Measurements from ENCODE around the gene MAPK14.

MAPK14 gene

GRCh38 chr6:36035225-36035624, 7.6 kb downstream of the MAPK14 start:
- DNase-seq (ENCODE audit: low read depth in 1 of 2, low spot score in 1 of 2): no peak

GRCh38 chr6:36038120-36038876, 10.7 kb downstream of the MAPK14 start:
- no peak for DNase-seq (ENCODE audit: low read depth in 1 of 2, low spot score in 1 of 2)

- no peak for DNase-seq (ENCODE audit: low read depth in 1 of 2, low spot score in 1 of 2)
Observed at GRCh38 chr6:36039112-36039511, 11.5 kb downstream of the MAPK14 start.

DNA sequence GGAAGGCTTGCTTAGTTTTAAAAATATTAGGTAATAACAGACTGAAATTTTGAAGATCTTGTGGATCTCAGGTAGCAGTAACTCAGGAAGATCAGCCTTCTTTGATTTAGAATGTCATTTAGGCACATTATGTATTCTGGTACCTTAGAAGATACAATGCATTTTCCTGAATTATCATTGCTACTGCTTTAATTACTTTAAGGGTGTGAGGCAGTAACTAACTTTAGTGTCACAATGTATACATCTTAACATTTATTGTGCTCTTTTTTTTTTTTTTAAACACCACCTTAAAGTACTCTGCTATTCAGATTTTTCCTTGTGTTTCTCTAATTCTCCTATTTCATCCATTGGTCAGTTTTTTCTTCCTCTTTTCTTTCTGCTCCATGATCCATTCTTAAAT, 13.3 kb downstream of the MAPK14 start:
- no peak for DNase-seq (ENCODE audit: low read depth in 1 of 2, low spot score in 1 of 2)

DNA sequence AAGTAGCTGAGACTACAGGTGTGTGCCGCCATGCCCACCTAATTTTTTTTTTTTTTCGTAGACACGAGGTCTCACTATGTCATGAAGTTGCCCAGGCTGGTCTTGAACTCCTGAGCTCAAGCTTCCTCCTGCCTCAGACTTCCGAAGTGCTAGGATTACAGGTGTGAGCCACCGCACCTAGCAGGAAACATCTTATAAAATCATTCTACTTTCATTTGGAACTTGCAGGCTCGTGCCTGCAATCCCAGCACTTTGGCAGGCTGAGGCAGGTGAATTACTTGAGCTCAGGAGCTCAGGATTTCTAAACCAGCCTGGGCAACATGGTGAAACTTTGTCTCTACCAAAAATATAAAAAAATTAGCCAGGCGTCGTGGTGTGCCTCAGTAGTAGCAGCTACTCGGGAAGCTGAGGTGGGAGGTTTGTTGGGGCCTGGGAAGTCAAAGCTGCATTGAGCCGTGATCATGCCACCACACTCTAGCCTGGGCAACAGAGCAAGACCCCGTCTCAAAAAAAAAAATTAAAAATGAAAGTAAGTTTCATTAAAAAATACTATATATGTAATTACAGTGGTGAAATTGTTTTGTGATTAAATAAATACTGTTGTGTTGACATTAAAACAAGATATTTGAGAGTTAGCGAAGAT, 15.1 kb downstream of the MAPK14 start:
- no peak for DNase-seq (ENCODE audit: low read depth in 1 of 2, low spot score in 1 of 2)

DNA sequence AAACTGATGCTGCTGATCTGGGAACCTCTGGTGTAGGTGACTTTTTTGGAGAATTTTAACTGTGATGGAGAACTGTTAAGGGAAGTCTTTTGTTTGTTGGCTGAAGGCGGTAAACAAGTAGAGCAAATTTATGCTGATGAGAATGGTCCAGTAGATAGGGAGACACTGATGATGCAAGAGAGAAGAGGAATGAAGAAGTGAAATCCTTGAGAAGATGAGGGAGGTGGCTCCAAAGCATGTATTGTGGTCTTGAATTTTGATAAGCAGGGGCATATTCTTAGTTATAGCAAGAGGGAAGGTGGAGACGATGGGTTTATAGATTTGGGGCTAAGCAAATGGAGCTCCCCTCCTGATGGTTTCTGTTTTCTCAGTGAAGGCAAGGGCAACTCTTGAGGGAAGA, 22.0 kb downstream of the MAPK14 start:
- DNase-seq (ENCODE audit: low read depth in 1 of 2, low spot score in 1 of 2): no peak

DNA sequence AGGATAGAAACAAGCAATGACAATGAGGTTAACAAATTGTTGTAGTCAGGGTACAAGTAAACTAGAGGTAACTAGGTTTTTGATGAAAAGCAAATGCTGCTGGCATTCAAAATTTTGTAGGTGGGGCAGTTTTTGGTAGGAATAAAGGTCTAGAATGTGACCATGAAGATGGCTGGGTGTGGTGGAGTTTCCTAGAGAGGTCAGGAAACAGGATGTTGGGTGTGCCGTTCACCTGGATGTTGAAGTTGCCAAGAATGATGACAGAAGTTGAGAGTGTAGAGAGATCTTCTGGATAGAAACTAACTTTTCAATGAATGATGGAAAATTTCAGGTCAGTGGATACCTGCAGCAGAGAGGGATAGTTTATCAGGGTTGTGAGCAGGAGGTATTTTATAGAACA, 22.7 kb downstream of the MAPK14 start:
- no peak for DNase-seq (ENCODE audit: low read depth in 1 of 2, low spot score in 1 of 2)

- DNase-seq (ENCODE audit: low read depth in 1 of 2, low spot score in 1 of 2): no peak
Observed at GRCh38 chr6:36050947-36051710, 23.5 kb downstream of the MAPK14 start.

DNA sequence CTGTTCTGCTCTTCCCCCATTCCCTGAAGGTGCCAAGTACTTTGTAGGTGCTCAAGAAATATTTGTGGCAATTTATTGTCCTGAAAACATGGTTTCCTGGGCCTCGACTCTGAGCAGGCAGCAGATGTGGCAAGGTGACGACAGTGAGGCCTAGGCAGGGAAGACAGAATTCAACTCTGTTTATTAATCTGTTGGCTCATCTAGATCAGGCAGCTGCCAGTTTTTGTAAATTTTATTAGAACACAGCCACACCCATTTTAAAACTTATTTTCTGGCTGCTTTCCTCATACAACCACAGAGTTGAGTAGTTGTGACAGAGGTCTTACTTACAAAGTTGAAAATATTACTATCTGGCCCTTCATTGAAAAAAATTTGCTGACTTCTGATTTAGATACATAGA, 24.5 kb downstream of the MAPK14 start:
- no peak for DNase-seq (ENCODE audit: low read depth in 1 of 2, low spot score in 1 of 2)

DNA sequence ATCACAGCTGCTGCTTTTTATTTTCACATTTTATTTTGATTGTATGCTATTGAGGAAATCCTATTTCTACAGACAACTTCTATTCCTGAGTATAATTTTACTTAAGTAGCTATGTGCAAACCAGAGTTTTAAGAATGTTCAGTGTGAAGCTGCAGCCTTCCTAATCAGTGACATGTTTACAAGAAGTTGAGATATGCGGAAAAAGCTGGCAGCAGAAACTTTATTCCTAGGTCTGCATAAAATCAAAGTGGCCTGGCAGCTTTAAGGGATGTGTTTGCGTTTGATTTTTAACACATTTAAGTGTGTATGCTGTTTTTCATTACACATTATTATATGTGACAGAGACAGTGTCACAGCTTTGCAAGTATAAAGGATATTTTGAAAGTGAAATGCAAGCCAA, 26.3 kb downstream of the MAPK14 start:
- DNase-seq (ENCODE audit: low read depth in 1 of 2, low spot score in 1 of 2): no peak

DNA sequence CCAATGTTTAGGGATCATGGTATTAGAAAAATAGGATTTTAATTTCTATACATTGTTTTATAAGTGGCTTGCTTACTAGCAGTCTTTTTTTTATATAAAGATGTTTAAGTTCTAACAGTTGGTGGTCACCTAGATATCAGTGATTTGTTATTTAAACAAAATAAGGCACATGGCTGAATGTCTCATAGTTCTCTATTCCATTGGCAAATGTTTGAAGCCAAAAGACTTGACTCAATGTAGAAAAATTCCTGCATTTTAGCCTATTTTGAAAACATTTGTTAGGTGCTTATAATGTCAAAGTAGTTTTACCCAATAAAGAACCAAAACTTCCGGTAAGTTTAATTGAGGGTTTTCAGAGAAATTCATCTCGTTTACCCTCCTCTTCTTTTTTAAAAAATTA, 26.8 kb downstream of the MAPK14 start:
- DNase-seq (ENCODE audit: low read depth in 1 of 2, low spot score in 1 of 2): no peak

- DNase-seq (ENCODE audit: low read depth in 1 of 2, low spot score in 1 of 2): no peak
Observed at GRCh38 chr6:36054956-36055355, 27.3 kb downstream of the MAPK14 start.

DNA sequence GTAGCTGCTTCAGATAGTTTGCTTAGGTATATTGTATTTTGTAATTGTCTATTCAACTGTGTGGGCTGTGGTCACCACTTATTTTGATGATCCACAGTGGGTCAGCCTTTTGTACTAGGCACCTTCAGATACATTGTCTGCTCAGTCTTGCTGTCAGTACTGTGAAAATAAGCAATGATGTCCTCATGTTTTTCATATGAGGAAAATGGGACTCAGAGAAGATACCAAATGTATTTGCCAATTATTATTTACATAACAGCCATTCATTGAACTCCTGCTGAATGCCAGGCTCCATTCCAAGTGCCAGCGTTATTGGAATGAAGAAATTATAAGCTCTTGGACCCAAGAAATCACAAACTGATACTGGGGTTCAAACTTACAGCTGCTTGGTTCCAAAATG, 28.6 kb downstream of the MAPK14 start:
- no peak for DNase-seq (ENCODE audit: low read depth in 1 of 2, low spot score in 1 of 2)

- DNase-seq (ENCODE audit: low read depth in 1 of 2, low spot score in 1 of 2): no peak
Observed at GRCh38 chr6:36061236-36061635, 33.6 kb downstream of the MAPK14 start.

DNA sequence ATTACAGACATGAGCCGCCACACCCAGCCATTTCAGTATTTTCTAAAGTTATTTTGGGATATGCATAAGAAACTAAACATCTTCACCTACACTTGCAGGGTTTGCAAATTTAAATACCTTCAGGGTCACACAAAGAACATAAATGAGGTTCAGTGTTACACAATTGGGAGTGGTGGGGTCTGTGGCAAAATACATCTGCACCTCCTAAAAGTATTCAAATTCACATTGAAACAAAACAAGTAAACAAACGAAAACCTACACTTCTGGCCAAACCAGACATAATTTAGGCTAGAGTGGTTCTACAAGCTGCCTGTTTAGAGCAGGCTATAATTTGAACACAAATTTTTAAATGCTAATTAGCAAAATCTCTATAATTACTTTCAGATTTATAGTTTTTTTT, 34.6 kb downstream of the MAPK14 start:
- DNase-seq (ENCODE audit: low read depth in 1 of 2, low spot score in 1 of 2): no peak

DNA sequence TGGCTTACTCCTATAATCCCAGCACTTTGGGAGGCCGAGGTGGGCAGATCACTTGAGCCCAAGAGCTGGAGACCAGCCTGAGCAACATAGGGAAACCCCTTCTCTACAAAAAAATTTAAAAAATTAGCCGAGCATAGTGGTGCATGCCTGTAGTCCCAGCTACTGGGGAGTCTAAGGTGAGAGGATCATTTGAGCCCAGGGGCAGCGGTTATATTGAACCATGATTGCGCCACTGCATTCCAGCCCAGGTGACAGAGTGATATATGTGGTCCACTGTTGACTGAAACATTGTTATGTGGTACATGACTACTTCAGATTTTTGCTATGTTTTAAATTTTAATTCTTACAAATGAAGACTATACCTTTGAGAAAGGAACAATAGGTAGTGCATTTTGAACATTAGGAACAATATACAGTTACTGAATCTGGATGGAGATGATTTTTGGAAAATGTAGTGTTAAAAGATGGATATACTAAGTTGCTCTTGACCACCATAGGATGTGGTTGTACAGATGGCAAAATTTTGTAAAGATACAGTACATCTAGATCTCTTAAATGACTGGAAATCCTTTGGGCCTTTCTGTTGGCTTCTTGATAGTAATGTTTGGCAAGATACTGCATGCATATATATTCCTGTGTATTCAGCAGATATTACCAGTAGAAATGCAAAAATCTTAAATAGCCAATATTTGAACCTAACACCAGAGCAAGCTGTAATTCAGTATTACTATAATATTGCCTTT, 35.9 kb downstream of the MAPK14 start:
- DNase-seq (ENCODE audit: low read depth in 1 of 2, low spot score in 1 of 2): no peak

DNA sequence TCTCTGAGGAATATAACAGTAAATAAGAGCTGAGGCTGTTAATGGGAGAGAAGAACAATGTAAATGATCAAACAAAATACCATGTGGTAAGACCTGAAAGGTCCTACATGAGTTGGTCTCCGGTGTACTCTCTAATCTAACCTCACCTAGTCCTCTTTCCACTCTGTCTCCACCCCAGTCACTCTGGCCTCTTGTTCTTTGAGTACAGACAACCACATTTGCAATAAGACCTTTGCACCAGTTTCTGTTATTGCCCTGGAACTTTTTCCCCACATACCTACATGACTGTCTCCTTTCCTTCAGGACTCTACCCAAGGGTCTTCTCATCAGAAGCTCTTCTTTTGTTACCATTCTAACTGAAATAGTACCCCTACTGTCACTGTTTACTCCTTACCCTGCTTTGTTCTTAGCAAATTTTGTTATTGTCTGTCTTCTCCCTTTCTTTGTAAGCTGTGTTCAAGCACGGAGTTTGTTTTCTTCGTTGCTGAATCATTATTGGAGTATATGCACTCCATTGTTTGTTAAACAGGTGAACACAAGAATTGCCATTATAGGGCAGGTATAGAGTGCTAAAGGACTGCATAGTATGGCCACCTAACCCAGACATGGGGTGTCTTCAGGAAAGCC, 37.3 kb downstream of the MAPK14 start:
- no peak for DNase-seq (ENCODE audit: low read depth in 1 of 2, low spot score in 1 of 2)

DNA sequence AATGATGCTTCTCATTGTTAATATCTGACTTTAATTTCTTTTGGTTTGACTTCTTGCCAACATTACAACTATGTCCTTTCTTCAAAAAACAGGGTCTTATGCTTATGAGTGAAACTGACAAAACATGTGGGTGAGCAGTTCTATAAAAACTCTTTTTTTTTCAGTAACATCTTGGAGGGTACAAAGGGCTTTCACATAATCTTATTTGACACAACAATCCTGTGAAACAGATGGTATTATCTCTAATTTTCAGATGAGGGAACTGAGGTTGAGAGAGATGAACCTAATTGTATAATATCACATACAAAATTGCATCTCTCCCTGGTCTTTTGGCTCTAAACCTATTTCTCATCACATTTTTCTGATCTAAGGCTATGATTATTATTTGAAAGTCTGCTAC, 38.3 kb downstream of the MAPK14 start:
- no peak for DNase-seq (ENCODE audit: low read depth in 1 of 2, low spot score in 1 of 2)

DNA sequence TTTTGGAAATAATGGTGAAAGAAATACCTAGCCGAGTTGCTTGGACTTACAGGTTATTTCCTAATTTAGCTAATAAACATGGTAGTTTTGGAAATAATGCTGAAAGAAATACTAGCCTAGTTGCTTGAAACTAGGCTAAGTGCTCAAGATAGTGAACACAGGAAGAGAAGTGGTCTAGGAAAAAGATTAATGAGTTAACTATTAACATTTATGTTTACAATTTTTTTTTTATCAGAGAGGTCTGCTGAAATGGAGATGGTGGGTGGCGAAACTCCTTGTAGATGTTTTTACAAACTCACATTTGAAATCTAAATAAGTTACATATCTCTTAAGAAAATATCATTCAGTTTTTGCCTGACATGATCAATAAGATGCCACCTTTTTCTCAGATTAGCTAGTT, 39.2 kb downstream of the MAPK14 start:
- no peak for DNase-seq (ENCODE audit: low read depth in 1 of 2, low spot score in 1 of 2)

- DNase-seq (ENCODE audit: low read depth in 1 of 2, low spot score in 1 of 2): no peak
Observed at GRCh38 chr6:36067374-36068011, 39.9 kb downstream of the MAPK14 start.

GRCh38 chr6:36068012-36068392, 40.4 kb downstream of the MAPK14 start:
- no peak for DNase-seq (ENCODE audit: low read depth in 1 of 2, low spot score in 1 of 2)
